H9 (cell line): ENCODE measurements around the gene KRTAP16-1. TPM values are rescaled to one million over a fixed set of nuclear protein-coding genes. Genes with fewer than 3 reads are reported as not detected.

Experiments used
- DNase-seq: peaks from one replicate; pipeline ENCODE4 v3.0.0-alpha.2; 2017
- H2AFZ ChIP-seq: one replicate; pipeline ENCODE4 v1.6.1; 2013; ENCODE audit warnings: mild to moderate bottlenecking, low read length, control low read depth, moderate library complexity
- H2AK5ac ChIP-seq: 2 replicates; pipeline ENCODE4 v1.6.1; 2013; ENCODE audit warnings: low read length, control low read depth, mixed read lengths; ENCODE audit not compliant: insufficient read length
- H2BK120ac ChIP-seq: one replicate; pipeline ENCODE4 v1.6.1; 2013; ENCODE audit warnings: low read depth, mild to moderate bottlenecking, low read length, control low read depth, inconsistent platforms; ENCODE audit not compliant: poor library complexity, severe bottlenecking
- H2BK12ac ChIP-seq: 2 replicates; pipeline ENCODE4 v1.6.1; 2013; ENCODE audit warnings: low read length, control low read depth, mixed read lengths, low read depth; ENCODE audit not compliant: insufficient read length
- H2BK15ac ChIP-seq: 2 replicates; pipeline ENCODE4 v1.6.1; 2013; ENCODE audit warnings: low read depth, low read length, control low read depth
- H2BK20ac ChIP-seq: one replicate; pipeline ENCODE4 v1.6.1; 2013; ENCODE audit warnings: low read depth, mild to moderate bottlenecking, low read length, control low read depth, inconsistent platforms; ENCODE audit not compliant: poor library complexity, severe bottlenecking
- H2BK5ac ChIP-seq: 2 replicates; pipeline ENCODE4 v1.6.1; 2013; ENCODE audit warnings: low read length, control low read depth, mixed read lengths; ENCODE audit not compliant: insufficient read length
- H3K14ac ChIP-seq: 2 replicates; pipeline ENCODE4 v1.6.1; 2013; ENCODE audit warnings: low read length, control low read depth; ENCODE audit not compliant: insufficient read depth
- H3K18ac ChIP-seq: 2 replicates; pipeline ENCODE4 v1.6.1; 2013; ENCODE audit warnings: low read depth, mild to moderate bottlenecking, mixed read lengths, low read length, control low read depth; ENCODE audit not compliant: insufficient read length
- H3K23ac ChIP-seq: 2 replicates; pipeline ENCODE4 v1.6.1; 2013; ENCODE audit warnings: low read length, control low read depth, mixed read lengths, low read depth; ENCODE audit not compliant: insufficient read length
- H3K23me2 ChIP-seq: 2 replicates; pipeline ENCODE4 v1.6.1; 2013; ENCODE audit warnings: low read depth, mild to moderate bottlenecking, mixed read lengths, low read length, control low read depth; ENCODE audit not compliant: insufficient read length, poor library complexity, severe bottlenecking
- H3K27ac ChIP-seq: 2 replicates; pipeline ENCODE4 v1.5.1; 2013; ENCODE audit warnings: low read length, control low read depth, mixed read lengths, low read depth; ENCODE audit not compliant: insufficient read length
- H3K27me3 ChIP-seq: 2 replicates; pipeline ENCODE4 v1.6.1; 2013; ENCODE audit warnings: low read length, control low read depth, inconsistent platforms; ENCODE audit not compliant: insufficient read depth
- H3K4ac ChIP-seq: 2 replicates; pipeline ENCODE4 v1.6.1; 2013; ENCODE audit warnings: low read depth, mild to moderate bottlenecking, control low read depth, inconsistent platforms, low read length, moderate library complexity
- H3K4me1 ChIP-seq: 2 replicates; pipeline ENCODE4 v1.6.1; 2013; ENCODE audit warnings: low read length, control low read depth, inconsistent platforms; ENCODE audit not compliant: insufficient read depth
- H3K4me2 ChIP-seq: 2 replicates; pipeline ENCODE4 v1.6.1; 2013; ENCODE audit warnings: low read length, control low read depth, mixed read lengths; ENCODE audit not compliant: insufficient read length, insufficient read depth
- H3K56ac ChIP-seq: 2 replicates; pipeline ENCODE4 v1.6.1; 2013; ENCODE audit warnings: low read depth, mild to moderate bottlenecking, mixed read lengths, low read length, control low read depth; ENCODE audit not compliant: insufficient read length
- H3K79me1 ChIP-seq: 2 replicates; pipeline ENCODE4 v1.6.1; 2013; ENCODE audit warnings: low read depth, mild to moderate bottlenecking, moderate library complexity, low read length, control low read depth, inconsistent platforms; ENCODE audit not compliant: insufficient read depth, poor library complexity, severe bottlenecking
- H3K79me2 ChIP-seq: 2 replicates; pipeline ENCODE4 v1.6.1; 2013; ENCODE audit warnings: low read length, control low read depth, inconsistent platforms; ENCODE audit not compliant: insufficient read depth
- H3K9ac ChIP-seq: 2 replicates; pipeline ENCODE4 v1.6.1; 2013; ENCODE audit warnings: low read length, control low read depth, mixed read lengths; ENCODE audit not compliant: insufficient read length; ENCODE audit errors: extremely low read depth
- H3K9me3 ChIP-seq: one replicate; pipeline ENCODE4 v1.6.1; 2013; ENCODE audit warnings: low read depth, low read length, inconsistent platforms; ENCODE audit not compliant: control insufficient read depth
- H3T11ph ChIP-seq: one replicate; pipeline ENCODE4 v1.6.1; 2013; ENCODE audit warnings: mild to moderate bottlenecking, low read length, control low read depth, inconsistent platforms
- H4K20me1 ChIP-seq: one replicate; pipeline ENCODE4 v1.6.1; 2013; ENCODE audit not compliant: control insufficient read depth, insufficient read length, insufficient read depth
- H4K5ac ChIP-seq: 2 replicates; pipeline ENCODE4 v1.6.1; 2013; ENCODE audit warnings: low read depth, mild to moderate bottlenecking, mixed read lengths, low read length, control low read depth; ENCODE audit not compliant: insufficient read length
- H4K8ac ChIP-seq: replicated peaks from 2 replicates; pipeline ENCODE4 v1.6.1; 2013; ENCODE audit warnings: low read length, control low read depth, mixed read lengths, low read depth; ENCODE audit not compliant: insufficient read length
- H4K91ac ChIP-seq: 2 replicates; pipeline ENCODE4 v1.6.1; 2013; ENCODE audit warnings: low read depth, mild to moderate bottlenecking, moderate library complexity, mixed read lengths, low read length, control low read depth; ENCODE audit not compliant: insufficient read length
- H3K27ac Mint-ChIP-seq, 3 experiments: 2 replicates in 2 of 3; 3 replicates in 1 of 3; pipeline ENCODE4 v1.8.0; 2020 to 2021; ENCODE audit warnings: mixed read lengths in 3 of 3, mild to moderate bottlenecking in 1 of 3, moderate library complexity in 1 of 3
- H3K27me3 Mint-ChIP-seq: 2 replicates; pipeline ENCODE4 v1.8.0; 2021; ENCODE audit warnings: low read depth, mild to moderate bottlenecking, moderate library complexity, mixed read lengths
- H3K36me3 Mint-ChIP-seq, 3 experiments: 2 replicates in 2 of 3; 3 replicates in 1 of 3; pipeline ENCODE4 v1.8.0; 2020 to 2021; ENCODE audit warnings: low read depth in 3 of 3, mixed read lengths in 3 of 3; ENCODE audit not compliant: insufficient read depth in 1 of 3
- H3K4me1 Mint-ChIP-seq, 2 experiments: 2 replicates each; pipeline ENCODE4 v1.8.0; 2020; ENCODE audit warnings: mixed read lengths in 2 of 2
- H3K4me3 Mint-ChIP-seq, 2 experiments: 2 replicates in 1 of 2; 3 replicates in 1 of 2; pipeline ENCODE4 v1.8.0; 2020 to 2021; ENCODE audit warnings: mild to moderate bottlenecking in 2 of 2, mixed read lengths in 2 of 2, moderate library complexity in 1 of 2
- H3K9me3 Mint-ChIP-seq, 2 experiments: 2 replicates in 1 of 2; 3 replicates in 1 of 2; pipeline ENCODE4 v1.8.0; 2020; ENCODE audit warnings: mild to moderate bottlenecking in 2 of 2, mixed read lengths in 2 of 2, moderate library complexity in 1 of 2
- CTCF ChIP-seq: fragments of 200-600 bp; sonication (generic); conservative IDR thresholded peaks from 3 replicates; pipeline ENCODE4 v1.8.0; 2021; ENCODE audit warnings: antibody characterized with exemption, mild to moderate bottlenecking
- WGBS: extraction: QIAGEN DNeasy Blood & Tissue Kit; methylation state at CpG from one replicate; pipeline ENCODE4 v1.1.7; 2013; ENCODE audit warnings: missing lambda C conversion rate, low lambda C conversion rate, mixed read lengths; ENCODE audit not compliant: insufficient read length; ENCODE audit errors: extremely low coverage; 5-methylcytosine and 5-hydroxymethylcytosine counted together
- total RNA-seq: library from RNA; stranded (reverse); gene quantifications from 2 replicates; pipeline ENCODE4 v1.2.1, GENCODE V29; 2021

KRTAP16-1 gene
- total RNA-seq, 1 experiment from 2014 or later = not detected

GRCh38 chr17:41294016-41294415, 15.1 kb downstream of the KRTAP16-1 start:
- Histone ChIP-seq H3T11ph (no peak overlapping the region), H3K14ac (no peak overlapping the region), H2BK15ac (no peak overlapping the region), H3K27ac (no peak overlapping the region), H2BK120ac (no peak overlapping the region), H3K9me3 (no peaks in the 10 kb centered on the region), H2BK12ac (no peak overlapping the region), H3K23ac (no peak overlapping the region), H4K91ac (no peak overlapping the region), H3K18ac (no peak overlapping the region), H2AFZ (no peak overlapping the region), H3K79me1 (no peaks in the 10 kb centered on the region), H3K79me2 (no peaks in the 10 kb centered on the region), H4K8ac (no peak overlapping the region), H3K4me1 (no peaks in the 10 kb centered on the region), H3K23me2 (no peaks in the 10 kb centered on the region), H4K20me1 (no peaks in the 10 kb centered on the region), H3K56ac (no peak overlapping the region), H4K5ac (no peak overlapping the region), H3K9ac (no peak overlapping the region), H3K27me3 (no peaks in the 10 kb centered on the region), H2AK5ac (no peak overlapping the region), H2BK5ac (no peak overlapping the region), H3K4me2 (no peak overlapping the region), H2BK20ac (no peak overlapping the region), H3K4ac (no peak overlapping the region)
- no peak overlapping the region for H3K27ac Mint-ChIP-seq
- H3K36me3 Mint-ChIP-seq = no peaks in the 10 kb centered on the region
- TF ChIP-seq CTCF = no peak
- H3K4me3 Mint-ChIP-seq = no peak overlapping the region
- H3K9me3 Mint-ChIP-seq = peaks cover 0 to 2% of the 10 kb centered on the region in 2 experiments; a peak in 1 of 5 replicates
- no peak for DNase-seq
- peaks cover 0 to 5% of the 10 kb centered on the region in 2 experiments; a peak in 1 of 4 replicates for H3K4me1 Mint-ChIP-seq
- no CpG with 5 or more reads among the region's 1 CpG for WGBS
- H3K27me3 Mint-ChIP-seq = no peaks in the 10 kb centered on the region; the same call in 1 of the 2 replicates
